Endometrium (tissue), 2 donors: ENCODE measurements around the gene CYB5R2.

Source experiments
- FAIRE-seq: peaks from 2 replicates; lab custom pipeline; 2012; peaks lifted over from hg19 to GRCh38; lab: Jason Lieb, UNC
- donor health status: control.
- donor health status: control.

Gene CYB5R2

DNA sequence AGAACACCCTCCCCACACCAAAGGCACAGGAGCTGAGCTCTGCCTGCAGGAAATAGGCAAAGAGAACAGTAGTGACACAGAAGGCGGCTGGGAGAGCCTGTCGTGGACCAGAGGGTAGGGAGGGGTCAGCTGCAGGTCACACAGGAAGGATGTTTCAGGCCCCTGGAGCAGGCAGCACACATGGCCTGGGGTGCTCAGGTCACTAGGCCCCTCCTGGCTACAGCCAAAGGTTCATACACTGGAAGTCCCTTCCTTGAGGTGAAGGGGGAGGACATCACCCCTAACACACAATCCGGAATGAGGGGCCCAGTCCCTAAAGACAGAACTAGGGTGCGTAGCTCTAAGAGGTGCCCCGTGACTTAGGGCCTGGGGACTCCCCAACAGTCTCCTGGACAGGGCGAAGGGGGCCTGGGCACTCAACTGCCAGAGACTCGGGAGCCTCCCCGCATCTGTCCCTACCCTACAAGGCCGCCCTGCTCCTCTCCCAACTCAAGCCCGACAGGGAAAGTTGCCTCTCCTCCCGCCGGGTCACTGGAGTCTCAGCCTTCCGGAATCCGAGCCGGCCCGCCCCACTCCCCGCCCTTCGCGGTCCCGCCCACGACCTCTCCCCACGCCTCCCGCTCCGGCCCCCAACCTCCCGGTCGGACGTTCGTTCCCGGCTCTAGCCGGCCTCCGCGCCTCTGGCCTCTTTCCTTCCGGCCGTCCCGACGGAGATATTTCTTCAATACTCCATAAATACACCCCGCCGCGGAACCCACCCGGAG is at the start of gene CYB5R2:
TSS of gene CYB5R2 (minus strand) at position 541 of the 764 bp plus-strand sequence. CDS start 675 bp downstream, outside the sequence.
- FAIRE-seq: no peak

DNA sequence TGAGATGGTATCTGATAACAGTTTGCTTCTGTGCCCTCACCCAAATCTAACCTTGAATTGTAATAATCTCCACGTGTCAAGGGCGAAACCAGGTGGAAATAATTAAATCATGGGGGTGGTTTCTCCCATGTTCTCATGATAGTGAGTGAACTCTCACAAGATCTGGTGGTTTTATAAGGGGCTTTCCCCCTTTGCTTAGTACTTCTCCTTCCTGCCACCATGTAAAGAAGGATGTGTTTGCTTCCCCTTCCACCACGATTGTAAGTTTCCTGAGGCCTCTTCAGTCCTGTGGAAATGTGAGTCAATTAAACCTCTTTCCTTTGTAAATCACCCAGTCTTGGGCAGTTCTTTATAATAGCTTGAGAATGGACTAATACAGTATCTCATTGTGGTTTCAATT is 41.5 kb upstream of the CYB5R2 start:
- no peak for FAIRE-seq

DNA sequence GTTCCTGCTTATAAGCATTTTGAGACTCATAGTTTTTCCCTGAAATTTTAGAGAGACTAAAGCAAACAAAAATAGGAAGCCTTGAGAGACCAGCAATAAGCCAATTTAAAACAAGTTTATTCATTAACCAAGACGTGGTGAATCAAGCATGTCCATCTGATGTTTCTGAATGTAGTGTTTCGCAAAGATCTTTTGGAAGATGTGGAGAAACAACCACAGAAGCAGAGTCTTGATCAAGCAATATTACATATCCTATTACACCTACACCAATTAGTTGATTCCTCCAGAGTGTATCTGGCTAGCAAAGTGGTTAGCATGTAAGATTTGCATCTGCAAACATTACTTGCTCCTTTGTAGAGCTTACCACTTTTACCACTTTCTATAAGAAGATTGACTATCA is 33.1 kb upstream of the CYB5R2 start, which contains the start of gene OVCH2:
TSS of gene OVCH2 (minus strand) at position 101 of the 400 bp plus-strand sequence. CDS start at position 18, 83 bp downstream.
- no peak for FAIRE-seq

DNA sequence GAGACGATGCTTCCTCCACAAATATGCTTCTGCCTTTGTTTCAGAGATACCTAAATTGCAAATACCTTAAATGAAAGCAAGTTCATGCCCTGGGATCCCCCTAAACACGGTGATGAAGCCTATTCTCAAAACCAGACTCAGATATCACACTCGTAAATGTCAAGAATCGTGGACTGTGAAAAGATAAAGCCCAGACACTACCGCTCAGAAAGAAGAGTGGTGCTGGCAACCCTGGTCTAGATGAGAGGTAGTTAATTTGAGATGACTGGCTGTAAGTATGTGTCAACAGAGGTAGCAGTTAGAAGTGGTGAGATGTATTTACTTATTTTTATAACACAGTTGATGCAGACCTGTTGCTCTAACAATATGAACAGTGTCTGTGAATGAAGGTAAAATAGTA is 30.4 kb upstream of the CYB5R2 start:
- FAIRE-seq: no peak

DNA sequence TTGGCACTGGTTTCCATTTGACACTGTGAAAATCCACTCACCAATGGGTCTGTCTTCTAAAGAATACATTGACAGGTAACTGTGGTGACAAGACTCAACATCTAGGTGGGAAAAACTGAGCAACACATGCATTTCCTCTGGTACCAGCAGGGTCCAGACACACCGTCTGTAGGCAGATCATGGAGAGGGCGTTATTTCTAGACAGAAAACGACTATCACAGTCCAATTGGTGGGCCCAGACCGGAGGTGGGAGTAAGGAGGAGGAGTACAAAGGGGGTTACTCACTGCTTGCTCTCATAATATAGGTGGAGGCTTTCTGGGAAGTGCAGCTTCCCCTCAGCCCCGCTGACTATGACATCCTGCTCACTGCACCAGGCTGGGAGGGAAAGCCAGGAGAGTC is 23.1 kb upstream of the CYB5R2 start:
- no peak for FAIRE-seq

DNA sequence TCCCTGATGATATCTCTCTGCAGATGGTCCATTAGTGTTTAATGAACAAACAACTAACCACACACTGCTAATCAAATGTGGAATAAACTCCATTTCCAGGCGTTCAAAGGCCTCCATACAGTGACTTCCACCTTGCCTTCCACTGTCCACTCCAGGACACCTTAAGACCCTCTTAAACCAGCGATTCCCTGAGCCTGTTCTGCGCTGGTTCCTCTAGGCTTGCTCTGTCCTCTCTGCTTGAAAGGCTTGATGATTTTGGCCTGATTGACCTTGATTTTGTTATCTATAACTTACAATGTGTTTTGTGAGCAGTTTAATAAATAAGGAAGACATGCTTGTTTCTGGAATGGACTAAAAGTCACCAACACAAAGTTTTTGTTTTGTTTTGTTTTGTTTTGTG is 20.9 kb upstream of the CYB5R2 start:
- no peak for FAIRE-seq

DNA sequence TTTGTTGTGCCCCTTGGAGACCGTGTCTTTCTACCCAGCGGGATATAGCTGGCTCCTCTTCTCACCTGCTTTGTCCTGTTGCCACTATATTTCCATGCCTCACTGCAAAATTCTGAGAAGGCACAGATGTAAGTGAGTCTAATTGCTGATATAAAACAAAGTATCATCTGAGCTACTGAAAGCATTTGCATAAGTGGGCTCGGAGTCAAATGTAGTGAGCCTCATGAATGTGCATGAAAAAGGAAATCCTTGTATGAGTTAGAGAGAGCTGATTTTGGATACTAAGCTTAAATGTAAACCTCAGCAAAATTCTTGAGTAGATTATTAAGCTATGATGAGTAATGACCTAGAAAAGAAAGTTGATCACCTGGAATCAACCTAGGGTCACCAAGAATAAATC is 19.1 kb upstream of the CYB5R2 start:
- FAIRE-seq: no peak

DNA sequence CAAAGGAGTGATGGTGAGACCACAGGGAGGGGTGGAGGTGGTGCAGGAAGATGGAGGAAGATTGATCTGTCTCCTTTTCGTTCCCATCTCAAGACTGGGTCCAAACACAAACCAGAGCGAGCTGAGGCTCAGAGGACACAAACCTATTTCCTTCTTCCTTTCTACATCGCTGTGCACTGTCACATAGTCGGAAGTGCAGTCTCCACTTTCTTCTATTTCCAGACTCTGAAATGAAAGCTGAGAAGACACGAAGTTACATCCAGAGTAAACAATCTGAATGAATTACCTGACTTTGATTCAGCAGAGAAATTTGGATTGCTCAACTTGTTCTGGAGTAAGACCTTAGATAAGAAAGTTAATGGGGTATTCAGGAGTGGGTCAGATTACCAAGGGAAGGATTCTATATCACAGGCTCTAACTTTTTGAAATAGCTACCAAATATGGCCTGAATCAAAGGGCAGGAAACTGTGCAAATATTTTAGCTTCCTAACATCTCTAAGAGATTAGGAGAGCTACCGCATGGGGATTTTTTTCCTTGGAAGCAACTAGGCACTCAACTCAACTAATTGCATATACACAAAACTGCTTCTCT is 18.6 kb upstream of the CYB5R2 start:
- FAIRE-seq: no peak

DNA sequence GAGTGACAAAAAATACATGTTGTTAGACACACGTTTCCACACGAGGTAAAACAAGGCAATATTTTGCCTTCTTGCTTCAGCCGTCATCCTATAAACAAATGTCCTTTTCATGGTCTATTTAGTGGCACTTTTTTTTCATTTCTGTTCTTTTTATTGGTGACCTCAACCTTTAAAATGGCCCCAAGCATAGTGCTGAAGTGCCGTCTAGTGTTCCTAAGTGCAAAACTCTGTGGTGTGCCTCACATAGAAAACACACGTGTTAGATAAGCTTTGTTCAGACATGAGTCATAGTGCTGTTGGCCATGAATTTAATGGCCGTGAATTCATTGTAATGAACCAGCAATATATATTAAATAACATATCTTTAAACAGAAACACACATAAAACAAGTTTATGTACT is 17.3 kb upstream of the CYB5R2 start:
- no peak for FAIRE-seq

DNA sequence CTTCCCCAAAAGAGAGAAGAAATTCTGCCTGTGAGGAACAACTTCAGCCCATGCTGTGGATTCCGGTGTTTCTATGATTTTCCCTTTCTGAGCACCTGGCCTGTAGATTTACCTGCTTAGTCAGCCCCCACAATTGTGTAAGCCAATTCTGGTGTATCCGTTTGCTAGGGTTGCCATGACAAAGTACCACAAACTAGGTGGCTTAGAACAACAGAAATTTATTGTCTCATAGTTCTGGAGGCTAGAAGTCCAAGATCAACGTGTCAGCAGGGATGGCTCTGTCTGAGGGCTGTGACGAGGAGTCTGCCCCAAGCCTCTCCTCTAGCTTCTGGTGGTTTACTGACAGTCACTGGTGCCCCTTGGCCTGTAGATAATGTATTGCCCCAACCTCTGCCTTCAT is 15.9 kb upstream of the CYB5R2 start:
- FAIRE-seq: no peak

DNA sequence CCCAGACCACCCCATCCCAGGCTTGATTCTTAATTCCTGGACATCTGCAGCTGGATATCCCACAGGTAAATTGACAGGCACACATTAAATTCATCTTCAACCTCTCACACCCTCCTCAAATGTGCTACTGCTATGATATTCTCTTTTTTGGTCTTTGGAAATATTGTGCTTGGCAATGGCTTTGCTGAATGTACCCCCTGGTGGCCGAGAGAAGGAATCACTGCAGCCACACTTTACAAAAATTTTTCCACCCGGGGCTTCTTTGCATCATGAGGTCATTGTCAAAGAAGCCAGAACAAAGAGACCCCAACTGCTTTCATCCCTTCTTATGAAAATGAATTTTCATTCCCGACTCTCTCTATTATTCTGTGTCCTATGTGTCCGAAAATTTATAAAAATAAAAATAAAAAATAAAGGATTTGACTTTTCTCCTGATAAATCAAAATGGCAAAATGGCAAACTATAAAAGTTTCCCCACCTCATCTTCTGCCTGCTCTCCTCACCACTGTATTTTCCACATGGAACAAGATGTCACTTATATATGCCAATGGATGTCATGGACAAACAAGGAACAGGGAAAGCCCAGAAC is 15.0 kb upstream of the CYB5R2 start:
- FAIRE-seq: peak; percentile 4

DNA sequence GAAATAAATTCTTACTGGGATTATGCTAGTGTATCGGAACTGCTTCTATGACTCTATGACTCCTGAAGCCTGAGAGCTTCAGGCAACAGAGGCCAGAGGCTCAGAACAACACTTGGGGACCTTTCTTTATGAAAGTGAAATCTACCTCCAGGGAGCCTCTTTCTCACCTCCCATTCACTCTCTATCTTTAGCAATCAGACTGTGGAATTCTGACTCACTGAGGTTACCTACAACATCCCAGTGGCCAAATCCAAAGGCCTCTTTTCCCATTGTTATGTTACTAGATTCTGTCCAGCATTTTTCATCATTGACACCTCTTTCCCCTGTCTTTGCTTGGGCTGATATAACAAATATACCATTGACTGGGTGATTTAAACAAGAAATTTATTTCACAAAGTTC is 14.1 kb upstream of the CYB5R2 start:
- no peak for FAIRE-seq

DNA sequence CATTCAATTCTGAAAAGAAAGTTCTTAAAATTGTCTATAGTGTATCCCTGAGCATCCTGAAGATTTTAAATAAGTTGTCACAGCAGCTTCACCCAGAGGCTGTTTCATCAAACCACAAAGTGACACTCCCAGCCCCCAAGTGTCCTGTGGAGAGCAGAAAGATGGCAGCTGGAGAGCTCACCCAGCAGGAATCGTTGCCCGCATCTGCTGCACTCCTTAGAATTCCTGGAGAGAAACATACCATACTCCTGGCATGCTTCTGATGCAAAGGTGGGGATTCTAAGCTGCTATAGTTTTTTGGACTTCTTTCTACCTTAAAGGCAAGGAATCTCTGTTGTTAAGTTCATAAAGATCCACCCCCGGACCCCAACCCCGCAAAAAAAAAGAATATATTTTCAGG is 13.5 kb upstream of the CYB5R2 start:
- FAIRE-seq: no peak

DNA sequence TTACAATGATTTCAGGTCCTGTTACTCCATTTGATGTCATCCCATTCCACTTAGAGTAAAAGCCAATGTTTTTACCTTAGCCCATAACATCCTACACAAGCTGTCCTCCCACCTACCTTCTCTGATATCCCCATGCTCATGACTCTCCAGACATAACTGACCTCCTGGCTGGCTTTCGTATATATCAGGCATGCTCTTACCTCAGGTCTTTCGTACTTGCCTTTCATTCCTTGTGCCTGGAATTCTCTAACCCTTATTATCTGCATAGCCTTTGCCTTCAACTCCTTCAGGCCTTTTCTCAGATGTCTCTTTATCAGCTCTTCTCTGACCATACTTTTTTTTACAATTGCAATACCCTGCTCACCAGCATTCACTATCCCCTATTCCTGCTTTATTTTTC is 10.3 kb upstream of the CYB5R2 start:
- no peak for FAIRE-seq

DNA sequence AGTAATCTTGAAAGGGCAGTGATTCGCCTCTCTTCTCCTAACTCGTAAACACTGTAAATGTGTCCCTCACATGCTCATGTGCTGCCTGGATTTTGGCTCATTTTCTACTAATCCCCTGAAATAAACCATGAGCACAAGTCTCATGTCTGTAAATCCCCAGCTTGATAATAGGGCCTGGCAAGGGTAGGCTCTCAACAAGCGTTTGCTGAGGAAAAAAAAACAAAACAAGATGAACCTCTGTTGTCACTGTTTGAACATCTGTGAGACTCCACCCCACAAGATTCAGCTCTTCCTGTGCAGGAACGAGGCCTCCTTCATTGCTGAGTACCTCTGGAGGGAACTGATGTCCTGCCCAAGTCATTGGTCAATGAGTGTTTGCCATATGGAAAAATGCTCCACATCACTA is 4.5 kb upstream of the CYB5R2 start:
- FAIRE-seq: no peak

DNA sequence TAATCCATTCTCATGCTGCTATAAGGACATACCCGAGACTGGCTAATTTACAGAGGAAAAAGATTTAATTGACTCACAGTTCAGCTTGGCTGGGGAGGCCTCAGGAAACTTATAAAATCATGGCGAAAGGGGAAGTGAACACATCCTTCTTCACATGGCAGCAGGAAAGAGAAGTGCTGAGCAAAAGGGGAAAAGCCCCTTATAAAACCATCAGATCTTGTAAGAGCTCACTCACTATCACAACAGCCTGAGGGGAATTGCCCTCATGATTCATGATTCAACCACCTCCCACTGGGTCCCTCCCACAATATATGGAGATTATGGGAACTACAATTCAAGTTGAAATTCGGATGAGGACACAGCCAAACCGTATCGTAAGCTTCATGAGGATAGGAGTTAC is 3.8 kb upstream of the CYB5R2 start:
- no peak for FAIRE-seq

DNA sequence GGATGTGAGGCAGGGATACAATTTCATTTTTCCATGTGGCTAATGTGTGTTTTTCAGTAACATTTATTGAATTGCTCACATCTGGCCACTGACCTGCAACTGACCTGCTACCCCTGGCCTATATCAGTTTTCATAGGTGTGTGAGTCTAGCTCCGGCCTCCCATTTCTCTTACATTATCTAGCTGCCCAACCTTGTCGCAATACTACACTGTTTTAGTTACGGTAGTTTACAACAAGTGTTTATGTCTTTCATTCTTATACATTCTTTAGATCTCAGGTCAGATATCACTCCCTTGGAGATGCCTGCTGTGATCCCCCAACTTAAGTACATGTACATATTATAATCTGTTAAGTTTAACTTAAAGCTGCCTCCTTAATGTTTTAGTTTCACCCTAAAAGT is 2.3 kb upstream of the CYB5R2 start:
- no peak for FAIRE-seq

DNA sequence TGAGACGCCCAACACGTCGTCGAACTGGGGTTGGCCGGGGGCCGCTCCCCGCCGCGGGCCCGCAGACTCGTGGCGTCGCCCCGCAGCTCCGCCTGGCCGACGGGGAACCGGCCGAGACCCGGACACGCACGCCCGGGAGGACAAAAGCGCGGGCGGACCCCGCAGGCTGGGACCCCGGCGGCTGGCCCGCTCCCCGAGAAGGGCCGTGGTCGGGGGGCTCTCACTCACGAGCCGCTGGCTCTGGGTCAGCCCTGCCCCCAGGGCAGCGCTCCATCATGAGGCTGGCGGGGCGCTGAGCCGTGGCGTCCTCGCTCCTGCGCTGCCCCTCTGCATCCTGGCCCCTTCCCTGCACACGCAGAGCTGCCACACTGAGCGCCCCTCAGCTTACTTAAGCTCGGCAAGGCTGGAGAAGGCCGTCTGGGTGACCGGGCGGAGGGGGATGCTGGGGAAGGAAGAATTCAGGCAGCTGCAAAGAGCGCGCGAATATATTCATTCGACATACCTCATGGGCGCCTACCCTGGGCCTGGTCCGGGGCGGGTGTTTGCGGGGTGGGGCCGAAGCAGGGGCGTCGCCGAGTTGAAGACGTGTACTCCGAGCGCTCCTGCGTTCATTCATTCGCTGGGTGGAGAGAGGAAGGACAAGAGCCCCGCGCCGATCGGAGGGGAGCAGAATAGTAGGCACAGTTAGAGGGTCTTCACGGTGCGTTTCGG is 579 bp upstream of the CYB5R2 start:
- FAIRE-seq: no peak

DNA sequence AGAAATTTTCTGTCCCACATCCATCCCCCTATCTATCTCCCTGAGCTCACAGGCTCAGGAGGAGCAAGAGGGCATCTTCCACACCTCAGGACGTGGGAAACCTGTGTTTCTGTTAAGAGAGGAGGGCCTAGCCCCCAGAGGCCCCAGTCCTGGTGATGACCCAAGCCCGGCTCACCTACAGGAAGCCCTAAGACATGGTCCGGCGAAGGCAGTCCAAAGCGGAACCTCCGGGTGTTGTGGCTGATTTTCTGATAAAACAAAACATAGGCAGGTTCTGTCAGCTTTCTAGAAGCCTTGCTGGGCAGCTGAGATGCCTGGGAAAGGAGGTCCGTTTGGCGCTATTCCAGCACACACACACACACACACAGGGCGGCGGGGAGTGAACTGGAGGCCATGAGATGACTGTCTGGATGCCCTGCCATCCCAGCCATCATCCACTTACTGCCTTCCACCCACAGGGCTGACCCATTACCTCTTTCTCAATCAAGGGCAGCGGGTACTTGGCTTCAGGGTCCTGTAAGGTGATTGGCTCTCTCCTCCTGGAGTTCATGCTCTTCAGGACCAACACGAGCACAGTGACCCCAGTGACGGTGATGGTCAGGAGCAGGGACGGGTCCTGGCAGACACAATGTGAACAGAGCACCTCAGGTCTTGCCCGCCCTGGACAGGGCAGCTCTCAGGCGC is 882 bp downstream of the CYB5R2 start:
- FAIRE-seq: no peak

DNA sequence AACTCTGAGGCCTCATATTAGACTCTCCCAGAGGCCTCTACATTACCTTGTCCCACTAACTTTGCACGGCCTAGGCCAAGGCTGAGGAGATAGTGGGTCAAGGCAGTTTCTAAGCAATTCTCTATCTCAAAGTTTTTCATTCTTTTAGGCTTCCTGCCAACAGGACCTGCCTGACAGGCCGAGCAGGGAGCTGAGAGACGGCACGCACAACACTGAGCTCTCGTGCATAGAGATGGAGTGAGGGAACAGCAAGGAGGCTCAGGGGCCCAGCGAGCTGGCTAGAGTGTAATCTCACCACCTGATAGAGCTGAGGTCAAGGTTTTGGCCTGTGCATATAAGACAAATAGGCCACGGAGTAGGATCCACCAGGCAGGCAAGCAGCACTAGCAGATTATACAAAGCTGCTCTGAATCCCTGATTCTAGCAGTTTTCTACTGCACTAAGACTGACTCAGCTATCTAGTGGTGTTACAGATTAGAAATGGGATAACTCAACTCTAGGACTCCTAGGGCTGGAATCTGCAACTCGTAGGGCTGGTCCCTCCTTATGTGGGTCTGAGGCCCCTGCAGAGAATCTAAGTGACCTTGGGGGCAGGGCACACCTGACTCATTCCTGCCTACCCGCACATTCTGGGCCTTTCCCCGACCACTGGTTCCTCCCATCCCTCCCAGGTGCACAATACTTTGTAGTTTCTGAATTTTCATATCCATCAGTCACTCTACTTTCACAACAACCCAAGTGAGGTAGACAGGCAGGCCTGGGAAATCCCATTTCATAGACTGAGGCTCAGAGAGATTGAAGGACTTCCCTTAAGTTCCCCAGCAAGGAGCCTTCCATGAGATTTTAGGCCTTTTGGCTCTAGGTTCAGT is 1.7 kb downstream of the CYB5R2 start:
- no peak for FAIRE-seq

DNA sequence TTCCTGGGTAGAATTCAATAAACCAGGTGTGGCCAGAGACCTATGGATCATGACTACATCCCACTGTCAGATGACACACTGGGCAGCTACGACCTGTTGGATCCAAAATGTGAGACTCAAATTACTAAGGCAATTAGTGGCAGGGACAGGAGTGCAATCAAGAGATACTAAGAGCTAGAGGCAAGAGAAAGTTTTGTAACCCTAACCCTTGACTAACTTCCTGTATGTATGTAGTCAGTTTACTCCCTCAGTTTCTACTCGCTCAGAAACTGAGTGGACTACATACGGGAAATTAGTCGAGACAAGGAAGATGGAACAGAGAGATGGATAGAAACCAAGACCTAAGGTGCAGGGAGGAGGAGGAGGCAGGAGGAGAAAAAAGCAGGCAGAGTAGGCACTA is 2.7 kb downstream of the CYB5R2 start:
- FAIRE-seq: no peak
